K562 (cell line): ENCODE results near the gene RNH1. TPM values are rescaled to one million over a fixed set of nuclear protein-coding genes. Genes with fewer than 3 reads are reported as not detected.

Source experiments
- ARID3B ChIP-seq: fragments of 250-450 bp; sonication (Bioruptor Pico); IDR thresholded peaks from 2 replicates; pipeline ENCODE4 v1.4.0; 2020; ENCODE audit warnings: borderline replicate concordance
- CEBPB ChIP-seq: fragments of 450-650 bp; IDR thresholded peaks from 2 replicates; pipeline ENCODE4 v1.6.1; 2016; ENCODE audit warnings: missing genetic modification characterization, missing compliant biosample characterization
- ESRRB ChIP-seq: fragments of 250-450 bp; sonication (Bioruptor Pico); IDR thresholded peaks from 2 replicates; pipeline ENCODE4 v1.5.0; 2020; ENCODE audit warnings: mild to moderate bottlenecking, moderate library complexity, borderline replicate concordance
- HCFC1 ChIP-seq: IDR thresholded peaks from 2 replicates; pipeline ENCODE4 v1.6.1; 2012; ENCODE audit warnings: low read depth, low read length, improper control_type of control experiment
- MAFG ChIP-seq: fragments of 450-650 bp; conservative IDR thresholded peaks from 2 replicates; pipeline ENCODE4 v1.6.1; 2016; ENCODE audit warnings: missing genetic modification characterization, missing compliant biosample characterization
- MTA3 ChIP-seq: fragments of 450-650 bp; formaldehyde crosslinking; IDR thresholded peaks from 2 replicates; pipeline ENCODE4 v1.6.1; 2017; ENCODE audit warnings: mild to moderate bottlenecking, borderline replicate concordance
- RBBP5 ChIP-seq: fragments of 200-600 bp; sonication (generic); IDR thresholded peaks from 2 replicates; pipeline ENCODE4 v1.6.1; 2012; ENCODE audit warnings: borderline replicate concordance, mild to moderate bottlenecking, low read length, control low read depth, inconsistent platforms; ENCODE audit not compliant: insufficient read depth, poor library complexity, severe bottlenecking
- SP1 ChIP-seq: sonication (generic); formaldehyde crosslinking; IDR thresholded peaks from 2 replicates; pipeline ENCODE4 v1.8.1; 2022; ENCODE audit warnings: mild to moderate bottlenecking, missing genetic modification reagents
- SP2 ChIP-seq: IDR thresholded peaks from 2 replicates; pipeline ENCODE4 v1.6.1; 2011; ENCODE audit warnings: mild to moderate bottlenecking, low read depth, low read length, moderate library complexity; ENCODE audit not compliant: poor library complexity, severe bottlenecking; ENCODE audit errors: extremely low read depth
- STAT5B ChIP-seq: fragments of 250-450 bp; sonication (Bioruptor Pico); IDR thresholded peaks from 2 replicates; pipeline ENCODE4 v1.8.0; 2021; ENCODE audit warnings: mild to moderate bottlenecking, inconsistent platforms
- UBTF ChIP-seq, 2 experiments: IDR thresholded peaks; 2 replicates each; pipeline ENCODE4 v1.6.1; 2012; ENCODE audit warnings: improper control_type of control experiment in 2 of 2, low read depth in 2 of 2, low read length in 2 of 2, borderline replicate concordance in 1 of 2
- ZBTB11 ChIP-seq, 3 experiments: fragments of 200-800 bp in 1 of 3; fragments of 250-450 bp in 1 of 3; fragments of 450-650 bp in 1 of 3; sonication (Bioruptor Pico) in 1 of 3; sonication (Bioruptor generic) in 1 of 3; formaldehyde crosslinking in 1 of 3; IDR thresholded peaks; 2 replicates each; pipeline versions ENCODE4 v1.6.1 to v1.8.0; 2016 to 2022; ENCODE audit warnings: mild to moderate bottlenecking in 2 of 3, missing genetic modification characterization in 2 of 3, missing compliant biosample characterization in 1 of 3, moderate library complexity in 1 of 3
- ZNF121 ChIP-seq: sonication (generic); formaldehyde crosslinking; conservative IDR thresholded peaks from 2 replicates; pipeline ENCODE4 v1.8.0; 2022; ENCODE audit warnings: missing genetic modification reagents
- polyA plus RNA-seq, 8 experiments: library from polyadenylated mRNA; depleted of rRNA in 4 of 8; stranded (reverse) in 5 of 8; unstranded in 3 of 8; fragments of >200 nt; fragmentation: Nextera tagmentation in 2 of 8; fragmentation: Illumina TruSeq in 1 of 8; extraction: Ambion mirVana in 2 of 8; extraction: Trizol in 1 of 8; gene quantifications; 2 replicates each; pipeline versions ENCODE4 v1.2.1 to v1.2.3, GENCODE V29; 2011 to 2014; ENCODE audit warnings: inconsistent platforms in 1 of 8, missing spikeins in 1 of 8
- total RNA-seq, 7 experiments: library from RNA; depleted of rRNA in 6 of 7; stranded (reverse); fragments of >200 nt in 6 of 7; fragmentation: Illumina TruSeq in 2 of 7; extraction: Trizol in 2 of 7; gene quantifications; 2 replicates each; pipeline versions ENCODE4 v1.2.1 to v1.2.3, GENCODE V29; 2011 to 2021; ENCODE audit warnings: low replicate concordance in 1 of 7

Gene RNH1
- total and polyA plus RNA-seq, 9 of the 15 experiments (the other 6 are each of a cell fraction or from before 2014, with no cell fraction given): 2.5 to 160 (median 44.3) TPM

- peak in 2 of 3 experiments; percentile 50 to 88; a peak in 3 of 6 replicates for TF ChIP-seq ZBTB11 (CRISPR knock-in tag; IDR thresholded peaks at IDR 0.05)
- no peak for TF ChIP-seq ARID3B (CRISPR knock-in tag)
- no peak for TF ChIP-seq ZNF121 (CRISPR knock-in tag)
- no peak for TF ChIP-seq ESRRB (CRISPR knock-in tag)
- peak; percentile 61 for TF ChIP-seq RBBP5
- TF ChIP-seq CEBPB (tag): no peak
- peak; percentile 58 for TF ChIP-seq HCFC1
- no peak for TF ChIP-seq SP2
- peak; percentile 87 to 89; a peak in 3 of 4 replicates for TF ChIP-seq UBTF (IDR thresholded peaks at IDR 0.05; ENCODE audit: borderline replicate concordance in 1 of 2, low read depth in 2 of 2, low read length in 2 of 2)
- TF ChIP-seq SP1: peak; percentile 98
- peak; percentile 94 for TF ChIP-seq MTA3
- no peak for TF ChIP-seq MAFG (tag)
- no peak for TF ChIP-seq STAT5B (CRISPR knock-in tag)
Observed at GRCh38 chr11:518463-519202, 11.6 kb upstream of the RNH1 start (continued).
